Fibroblast of lung (primary cell): ENCODE measurements around the gene STEEP1. TPM values are rescaled to one million over a fixed set of nuclear protein-coding genes. Genes with fewer than 3 reads are reported as not detected.
A peak's percentile ranks its signal among the peaks of the same experiment; 100 is the strongest.

Experiments used
- DNase-seq, 2 donors: peaks; one replicate each; pipeline versions ENCODE4 v3.0.0 to v3.0.0-alpha.2; 2010; ENCODE audit warnings: low read depth in 2 of 2
- H2AFZ ChIP-seq: 2 replicates; pipeline ENCODE4 v1.5.1; 2012; ENCODE audit warnings: low read length, control low read depth, inconsistent platforms
- H3K27ac ChIP-seq: 2 replicates; pipeline ENCODE4 v1.5.1; 2011; ENCODE audit warnings: low read length, control low read depth; ENCODE audit not compliant: insufficient read depth
- H3K27me3 ChIP-seq: 2 replicates; pipeline ENCODE4 v1.5.1; 2011; ENCODE audit warnings: mild to moderate bottlenecking, low read length; ENCODE audit not compliant: control insufficient read depth, insufficient read depth
- H3K36me3 ChIP-seq: 2 replicates; pipeline ENCODE4 v1.5.1; 2011; ENCODE audit warnings: low read length; ENCODE audit not compliant: control insufficient read depth, insufficient read depth
- H3K4me1 ChIP-seq: 2 replicates; pipeline ENCODE4 v1.5.1; 2011; ENCODE audit warnings: low read length; ENCODE audit not compliant: control insufficient read depth, insufficient read depth; ENCODE audit errors: extremely low read depth
- H3K4me2 ChIP-seq: 2 replicates; pipeline ENCODE4 v1.5.1; 2011; ENCODE audit warnings: low read length, control low read depth; ENCODE audit not compliant: insufficient read depth; ENCODE audit errors: extremely low read depth
- H3K4me3 ChIP-seq, 4 experiments: fragments of 200-600 bp in 1 of 4; sonication (generic) in 1 of 4; replicated peaks in 1 of 4; 2 replicates each; pipeline ENCODE4 v1.5.1; 2011 to 2016; ENCODE audit warnings: low read length in 4 of 4, low read depth in 3 of 4, mild to moderate bottlenecking in 3 of 4, control low read depth in 2 of 4, inconsistent platforms in 1 of 4, mixed read lengths in 1 of 4; ENCODE audit not compliant: insufficient read depth in 1 of 4; ENCODE audit errors: control extremely low read depth in 1 of 4
- H3K79me2 ChIP-seq: 2 replicates; pipeline ENCODE4 v1.5.1; 2012; ENCODE audit warnings: mild to moderate bottlenecking, low read length, inconsistent platforms; ENCODE audit not compliant: control insufficient read depth, insufficient read depth
- H3K9ac ChIP-seq: 2 replicates; pipeline ENCODE4 v1.5.1; 2011; ENCODE audit warnings: mild to moderate bottlenecking, low read length, control low read depth; ENCODE audit not compliant: insufficient read depth
- H3K9me3 ChIP-seq: 2 replicates; pipeline ENCODE4 v1.5.1; 2012; ENCODE audit warnings: low read depth, low read length; ENCODE audit not compliant: control insufficient read depth, insufficient read depth
- H4K20me1 ChIP-seq: 2 replicates; pipeline ENCODE4 v1.5.1; 2011; ENCODE audit warnings: low read length; ENCODE audit not compliant: control insufficient read depth, insufficient read depth; ENCODE audit errors: extremely low read depth
- EZH2 ChIP-seq: IDR thresholded peaks from 2 replicates; pipeline ENCODE4 v1.5.1; 2012; ENCODE audit warnings: low read length, control low read depth, mild to moderate bottlenecking; ENCODE audit errors: missing control alignments
- polyA plus RNA-seq, 2 donors: library from polyadenylated mRNA; depleted of rRNA in 1 of 2; stranded (reverse) in 1 of 2; unstranded in 1 of 2; fragments of >200 nt; gene quantifications; 2 replicates each; pipeline ENCODE4 v1.2.1, GENCODE V29; 2011 to 2012; ENCODE audit warnings: missing spikeins in 1 of 2
- total RNA-seq: library from RNA; depleted of rRNA; stranded (reverse); fragments of >200 nt; gene quantifications from 2 replicates; pipeline ENCODE4 v1.2.1, GENCODE V29; 2014
- TF ChIP-seq, protein P1 (sequence below), 2 donors: IDR thresholded peaks in 1 of 2; conservative IDR thresholded peaks in 1 of 2; 1 replicate in 1 of 2; 2 replicates in 1 of 2; pipeline ENCODE4 v1.5.1; 2011 to 2012; ENCODE audit warnings: low read length in 2 of 2, control low read depth in 1 of 2, inconsistent platforms in 1 of 2, low read depth in 1 of 2, mild to moderate bottlenecking in 1 of 2

Gene STEEP1
- total and polyA plus RNA-seq, 2 donors (not counting 1 experiment from before 2014, with no cell fraction given), result 20.3 to 40.8 TPM

DNA sequence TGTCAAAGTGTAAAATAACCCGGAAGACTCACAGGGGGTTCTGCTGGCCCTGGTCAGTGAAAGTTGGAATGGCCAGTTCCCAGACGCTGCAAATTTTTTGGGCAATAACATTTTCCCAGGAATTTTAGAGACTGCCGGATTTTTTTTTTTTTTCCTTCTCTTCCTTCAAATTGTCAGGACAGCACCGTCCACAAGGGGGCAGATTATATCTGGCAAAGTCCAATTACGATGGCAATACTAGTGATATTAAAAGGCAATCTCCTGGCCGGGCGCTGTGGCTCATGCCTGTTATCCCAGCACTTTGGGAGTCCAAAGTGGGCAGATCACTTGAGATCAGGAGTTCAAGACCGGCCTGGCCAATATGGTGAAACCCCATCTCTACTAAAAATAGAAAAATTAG lies 76.5 kb downstream of the STEEP1 start:
- Histone ChIP-seq H3K9me3 (no peaks in the 10 kb centered on the region), H3K27ac (no peak overlapping the region), H3K4me1 (no peaks in the 10 kb centered on the region), H3K4me2 (no peak overlapping the region), H3K36me3 (no peaks in the 10 kb centered on the region), H3K79me2 (no peaks in the 10 kb centered on the region), H3K9ac (no peak overlapping the region), H4K20me1 (no peaks in the 10 kb centered on the region), H2AFZ (no peak overlapping the region), H3K4me3 (no peak overlapping the region), H3K27me3 (no peaks in the 10 kb centered on the region)
- TF ChIP-seq, protein P1, sequence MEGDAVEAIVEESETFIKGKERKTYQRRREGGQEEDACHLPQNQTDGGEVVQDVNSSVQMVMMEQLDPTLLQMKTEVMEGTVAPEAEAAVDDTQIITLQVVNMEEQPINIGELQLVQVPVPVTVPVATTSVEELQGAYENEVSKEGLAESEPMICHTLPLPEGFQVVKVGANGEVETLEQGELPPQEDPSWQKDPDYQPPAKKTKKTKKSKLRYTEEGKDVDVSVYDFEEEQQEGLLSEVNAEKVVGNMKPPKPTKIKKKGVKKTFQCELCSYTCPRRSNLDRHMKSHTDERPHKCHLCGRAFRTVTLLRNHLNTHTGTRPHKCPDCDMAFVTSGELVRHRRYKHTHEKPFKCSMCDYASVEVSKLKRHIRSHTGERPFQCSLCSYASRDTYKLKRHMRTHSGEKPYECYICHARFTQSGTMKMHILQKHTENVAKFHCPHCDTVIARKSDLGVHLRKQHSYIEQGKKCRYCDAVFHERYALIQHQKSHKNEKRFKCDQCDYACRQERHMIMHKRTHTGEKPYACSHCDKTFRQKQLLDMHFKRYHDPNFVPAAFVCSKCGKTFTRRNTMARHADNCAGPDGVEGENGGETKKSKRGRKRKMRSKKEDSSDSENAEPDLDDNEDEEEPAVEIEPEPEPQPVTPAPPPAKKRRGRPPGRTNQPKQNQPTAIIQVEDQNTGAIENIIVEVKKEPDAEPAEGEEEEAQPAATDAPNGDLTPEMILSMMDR (conservative IDR thresholded peaks at IDR 0.05 in 1 of 2, IDR thresholded peaks at IDR 0.05 in 1 of 2; ENCODE audit: low read depth in 1 of 2, low read length in 2 of 2), result peak; percentile 43 to 53
- TF ChIP-seq EZH2, result no peak
- peak; percentile 27 to 59 for DNase-seq

Other genes starting within 250 kb of the STEEP1 start
- gene SLC25A43, start 166.1 kb downstream of the STEEP1 start, total RNA-seq, result 22.6 and 31.0 TPM in 2 replicates
- 25.7 and 31.6 TPM in 2 replicates for gene SLC25A43, start 166.1 kb downstream of the STEEP1 start, polyA plus RNA-seq
- gene SLC25A5, start 97.0 kb downstream of the STEEP1 start, total RNA-seq, result 118 and 157 TPM in 2 replicates
- gene SLC25A5, start 97.0 kb downstream of the STEEP1 start, polyA plus RNA-seq, result 255 and 442 TPM in 2 replicates
- 22.1 and 28.4 TPM in 2 replicates for gene UBE2A, start 9.2 kb upstream of the STEEP1 start, total RNA-seq
- gene UBE2A, start 9.2 kb upstream of the STEEP1 start, polyA plus RNA-seq, result 89.8 and 106 TPM in 2 replicates
- gene NKRF, start 41.0 kb upstream of the STEEP1 start, total RNA-seq, result 3.9 and 4.1 TPM in 2 replicates
- gene NKRF, start 41.0 kb upstream of the STEEP1 start, polyA plus RNA-seq, result 7.1 and 7.4 TPM in 2 replicates
- 5.6 and 5.9 TPM in 2 replicates for gene SEPTIN6, start 127.8 kb upstream of the STEEP1 start, total RNA-seq
- gene SEPTIN6, start 127.8 kb upstream of the STEEP1 start, polyA plus RNA-seq, result 12.8 and 19.9 TPM in 2 replicates
- gene SOWAHD, start 193.2 kb upstream of the STEEP1 start, total RNA-seq, result 0.26 and 0.83 TPM in 2 replicates
- gene SOWAHD, start 193.2 kb upstream of the STEEP1 start, polyA plus RNA-seq, result 0.10 and 0.15 TPM in 2 replicates
- gene RPL39, start 226.2 kb upstream of the STEEP1 start, total RNA-seq, result 2,034 and 3,576 TPM in 2 replicates
- 2,665 and 3,799 TPM in 2 replicates for gene RPL39, start 226.2 kb upstream of the STEEP1 start, polyA plus RNA-seq